Testis (tissue), 2 donors: ENCODE results near the gene TCF4.

ENCODE experiments used
- CTCF ChIP-seq, 3 experiments: fragments of 450-650 bp in 2 of 3; fragments of 200-600 bp in 1 of 3; sonication (generic) in 1 of 3; IDR thresholded peaks; one replicate each; pipeline ENCODE4 v1.5.1; 2016 to 2019; ENCODE audit warnings: antibody characterized with exemption in 3 of 3, mild to moderate bottlenecking in 2 of 3, moderate library complexity in 1 of 3
- POLR2A ChIP-seq: fragments of 450-650 bp; IDR thresholded peaks from one replicate; pipeline ENCODE4 v1.6.1; 2017; ENCODE audit warnings: antibody characterized with exemption, mild to moderate bottlenecking, moderate library complexity

- TF ChIP-seq CTCF (IDR thresholded peaks at IDR 0.05) (no peak), POLR2A (no peak)
Measured at GRCh38 chr18:55452123-55452611, 135.8 kb downstream of the TCF4 start.
